Measurements from ENCODE around the gene MEX3B. TPM values are rescaled to one million over a fixed set of nuclear protein-coding genes. Genes with fewer than 3 reads are reported as not detected.

MEX3B gene
- total RNA-seq, 1 donor from 2014 or later: 9.0 TPM

DNA sequence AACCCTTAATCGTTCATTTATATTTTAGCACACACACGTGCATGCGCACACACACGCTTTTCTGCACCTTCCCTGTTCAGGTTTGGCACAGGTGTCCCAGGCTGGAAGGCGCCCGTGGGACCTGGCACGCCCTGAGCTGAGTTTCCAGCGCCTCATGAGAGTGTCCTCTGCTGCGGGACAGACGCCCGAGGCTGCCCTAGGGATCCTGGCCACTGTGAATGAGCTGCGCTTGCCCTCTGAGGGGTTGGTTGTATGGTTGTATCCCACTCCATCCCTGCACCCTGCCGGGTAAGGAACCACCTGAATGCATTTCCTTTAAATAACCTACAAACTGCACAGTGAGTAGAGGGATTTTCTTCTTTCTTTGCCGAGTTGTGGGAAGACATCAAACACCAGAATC, 12.2 kb upstream of the MEX3B start:
- intact Hi-C loops (cut with DNase I): no loop called here
- DNase-seq (ENCODE audit: low spot score in 2 of 2): no peak
- Histone ChIP-seq H3K27ac (no peak overlapping the region), H3K4me3 (no peak overlapping the region), H3K27me3 (no peaks in the 10 kb centered on the region), H3K4me1 (no peaks in the 10 kb centered on the region), H3K9me3 (no peaks in the 10 kb centered on the region), H3K36me3 (no peaks in the 10 kb centered on the region)
- TF ChIP-seq, protein P1, sequence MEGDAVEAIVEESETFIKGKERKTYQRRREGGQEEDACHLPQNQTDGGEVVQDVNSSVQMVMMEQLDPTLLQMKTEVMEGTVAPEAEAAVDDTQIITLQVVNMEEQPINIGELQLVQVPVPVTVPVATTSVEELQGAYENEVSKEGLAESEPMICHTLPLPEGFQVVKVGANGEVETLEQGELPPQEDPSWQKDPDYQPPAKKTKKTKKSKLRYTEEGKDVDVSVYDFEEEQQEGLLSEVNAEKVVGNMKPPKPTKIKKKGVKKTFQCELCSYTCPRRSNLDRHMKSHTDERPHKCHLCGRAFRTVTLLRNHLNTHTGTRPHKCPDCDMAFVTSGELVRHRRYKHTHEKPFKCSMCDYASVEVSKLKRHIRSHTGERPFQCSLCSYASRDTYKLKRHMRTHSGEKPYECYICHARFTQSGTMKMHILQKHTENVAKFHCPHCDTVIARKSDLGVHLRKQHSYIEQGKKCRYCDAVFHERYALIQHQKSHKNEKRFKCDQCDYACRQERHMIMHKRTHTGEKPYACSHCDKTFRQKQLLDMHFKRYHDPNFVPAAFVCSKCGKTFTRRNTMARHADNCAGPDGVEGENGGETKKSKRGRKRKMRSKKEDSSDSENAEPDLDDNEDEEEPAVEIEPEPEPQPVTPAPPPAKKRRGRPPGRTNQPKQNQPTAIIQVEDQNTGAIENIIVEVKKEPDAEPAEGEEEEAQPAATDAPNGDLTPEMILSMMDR (IDR thresholded peaks at IDR 0.05): no peak

DNA sequence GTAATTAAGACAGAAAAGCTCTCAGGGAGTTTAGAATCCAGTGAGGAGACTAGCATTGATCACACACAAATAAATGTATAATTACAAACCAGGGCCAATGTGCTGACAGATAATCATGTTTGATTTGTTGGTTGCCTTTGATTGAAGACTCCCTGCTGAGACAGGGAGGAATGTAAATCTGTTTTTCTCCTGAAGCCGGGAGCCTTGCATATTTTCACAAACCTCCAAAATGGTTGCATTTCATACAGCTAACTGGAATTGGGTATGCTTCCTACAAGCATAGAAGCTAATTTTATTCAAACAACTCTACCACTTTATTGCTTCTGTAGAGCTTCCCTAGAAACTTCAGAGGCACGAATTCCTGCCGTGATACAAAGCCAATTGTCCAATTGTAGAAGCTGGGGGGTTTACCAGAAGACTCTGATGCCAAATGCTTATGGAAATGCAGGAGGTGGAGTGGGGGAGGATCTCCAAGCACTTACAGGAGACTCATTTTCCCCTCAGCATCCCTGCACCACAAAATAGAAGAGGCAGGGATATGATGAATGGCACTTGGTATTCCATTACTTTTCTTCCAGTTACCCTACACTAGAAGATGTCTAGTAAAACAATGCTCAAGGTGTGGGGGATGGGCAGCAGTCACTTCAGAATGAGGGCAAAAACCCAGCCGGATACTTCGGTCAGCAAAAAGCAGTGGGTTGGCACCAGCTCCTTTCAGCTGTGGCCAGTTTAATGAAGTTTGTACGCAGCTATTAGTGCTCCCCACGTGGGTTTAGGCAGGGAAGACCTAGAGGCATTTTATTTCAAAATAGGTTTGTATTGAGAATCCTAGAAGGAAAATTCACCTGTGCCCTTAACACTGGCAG, 11.4 kb upstream of the MEX3B start:
- DNase-seq (ENCODE audit: low spot score in 2 of 2): no peak
- intact Hi-C loops (cut with DNase I): no loop called here
- H3K27me3 ChIP-seq: no peaks in the 10 kb centered on the region

DNA sequence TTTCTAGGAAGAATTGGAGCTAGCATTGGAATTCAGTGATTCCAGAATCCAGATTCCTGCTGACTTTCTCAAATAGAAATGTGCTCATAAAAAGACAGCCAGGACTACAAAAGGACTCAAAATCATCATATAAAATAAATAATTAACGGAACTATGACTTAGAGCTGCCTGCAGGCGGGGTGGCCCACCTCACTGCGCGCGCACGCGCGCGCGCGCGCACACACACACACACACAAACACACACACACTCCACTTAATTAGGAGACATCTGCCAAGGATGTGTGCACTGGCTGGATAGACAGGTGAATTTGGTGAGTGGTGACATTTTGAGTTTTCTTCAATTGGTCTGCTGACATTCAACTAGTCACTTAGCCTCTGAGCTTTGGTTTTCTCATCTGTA, 6.9 kb upstream of the MEX3B start:
- Histone ChIP-seq H3K27me3 (no peaks in the 10 kb centered on the region), H3K36me3 (no peaks in the 10 kb centered on the region), H3K9me3 (no peaks in the 10 kb centered on the region), H3K27ac (no peak overlapping the region), H3K4me3 (no peak overlapping the region), H3K4me1 (no peaks in the 10 kb centered on the region)
- TF ChIP-seq, protein P1 (IDR thresholded peaks at IDR 0.05): no peak
- intact Hi-C loops (cut with DNase I): no loop called here
- DNase-seq (ENCODE audit: low spot score in 2 of 2): no peak

More for the DNA sequence above, 11.4 kb upstream of the MEX3B start:
- Histone ChIP-seq H3K36me3 (no peaks in the 10 kb centered on the region), H3K4me3 (no peak overlapping the region), H3K27ac (no peak overlapping the region), H3K4me1 (no peaks in the 10 kb centered on the region), H3K9me3 (no peaks in the 10 kb centered on the region)
- TF ChIP-seq, protein P1 (IDR thresholded peaks at IDR 0.05): no peak

DNA sequence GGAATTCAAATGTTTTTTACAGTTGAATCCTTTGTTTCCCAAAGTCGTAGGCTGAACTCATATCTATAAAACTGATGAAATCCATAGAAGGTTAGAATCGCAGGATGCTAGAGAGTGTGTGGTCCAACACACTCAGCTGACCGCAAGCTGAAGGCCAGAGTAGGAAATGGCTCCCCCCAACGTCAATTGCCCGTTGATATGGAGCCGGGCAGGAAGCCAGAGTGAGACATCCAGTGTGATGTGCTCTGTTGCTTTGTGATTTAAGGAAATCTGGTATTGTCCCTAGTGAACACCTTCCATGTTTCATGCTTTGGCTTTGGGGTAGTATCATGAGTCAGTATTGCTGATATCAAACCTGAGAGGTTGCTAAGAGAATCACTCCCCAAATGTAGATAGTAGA, 5.8 kb upstream of the MEX3B start:
- TF ChIP-seq, protein P1 (IDR thresholded peaks at IDR 0.05): no peak
- no peaks in the 10 kb centered on the region for H3K27me3 ChIP-seq
- intact Hi-C loops (cut with DNase I): no loop called here

DNA sequence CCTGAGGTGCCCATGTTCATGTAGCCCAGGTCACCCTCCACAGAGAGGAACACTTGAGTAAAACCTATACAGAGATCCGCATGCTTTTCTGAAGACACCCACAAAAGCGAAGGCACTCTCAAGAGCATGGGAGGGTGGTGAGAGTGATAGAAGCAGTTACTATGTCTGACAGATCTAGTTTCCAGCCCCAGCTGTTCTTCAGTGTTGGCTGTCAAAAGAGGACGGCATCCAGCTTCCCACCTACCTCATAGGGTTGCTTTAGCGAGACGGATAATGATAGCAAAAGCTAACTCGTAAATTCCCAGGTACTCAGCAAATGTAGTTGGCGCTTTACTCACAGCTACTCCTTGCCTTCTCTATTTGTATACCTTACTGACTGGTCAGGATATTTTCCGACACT, 3.0 kb upstream of the MEX3B start:
- Histone ChIP-seq H3K27ac (no peak overlapping the region), H3K4me1 (peaks cover 0 to 5% of the 10 kb centered on the region in 2 donors)
- intact Hi-C loops (cut with DNase I): loop anchor here (5.0 to 10.0 kb wide), 7 partner anchors 88 to 1354 kb away; partner anchors contain the start of genes ABHD17C, FSD2, STARD5 and WHAMM

More for the DNA sequence above, 5.8 kb upstream of the MEX3B start:
- Histone ChIP-seq H3K27ac (no peak overlapping the region), H3K4me1 (no peaks in the 10 kb centered on the region), H3K36me3 (no peaks in the 10 kb centered on the region), H3K4me3 (no peak overlapping the region), H3K9me3 (no peaks in the 10 kb centered on the region)
- no peak for DNase-seq (ENCODE audit: low spot score in 2 of 2)

More for the DNA sequence above, 3.0 kb upstream of the MEX3B start:
- TF ChIP-seq, protein P1 (IDR thresholded peaks at IDR 0.05): no peak
- Histone ChIP-seq H3K36me3 (no peaks in the 10 kb centered on the region), H3K4me3 (no peak overlapping the region), H3K9me3 (no peaks in the 10 kb centered on the region), H3K27me3 (no peaks in the 10 kb centered on the region)
- no peak for DNase-seq (ENCODE audit: low spot score in 2 of 2)
